Endothelial cell of umbilical vein (primary cell): ENCODE results near the gene DLGAP1. TPM values are rescaled to one million over a fixed set of nuclear protein-coding genes. Genes with fewer than 3 reads are reported as not detected.

Source experiments
- BruUV-seq: library from RNA; stranded (reverse); fragments of 400-500 nt; replicated peaks from 2 replicates; lab custom pipeline; 2021; lab: Mats Ljungman, UMichigan
- CTCF ChIA-PET: fragments of 300-600, 350-600 bp; sonication (Branson Sonifier 250); formaldehyde crosslinking; loops from one replicate; lab custom pipeline; 2021; ENCODE audit warnings: antibody characterized with exemption, inconsistent platforms; lab: Charles Lee
- POLR2A ChIA-PET: fragments of 300-600, 350-600 bp; sonication (Branson Sonifier 250); formaldehyde crosslinking; loops from one replicate; lab custom pipeline; 2021; ENCODE audit warnings: antibody characterized with exemption, inconsistent platforms; lab: Charles Lee
- DNase-seq: peaks from one replicate; pipeline ENCODE4 v3.0.0-alpha.2; 2011; ENCODE audit warnings: low read depth, low spot score
- FAIRE-seq: peaks from 2 replicates; lab custom pipeline; 2011; peaks lifted over from hg19 to GRCh38; lab: Jason Lieb, UNC
- H2AFZ ChIP-seq: 2 replicates; pipeline ENCODE4 v1.6.0; 2012; ENCODE audit warnings: low read depth, low read length, control low read depth, inconsistent platforms
- H3K27ac ChIP-seq: 2 replicates; pipeline ENCODE4 v1.5.1; 2011; ENCODE audit warnings: low read depth, mild to moderate bottlenecking, control low read depth, low read length, moderate library complexity; ENCODE audit not compliant: insufficient read depth
- H3K27me3 ChIP-seq, 2 experiments: 2 replicates each; pipeline versions ENCODE4 v1.6.0 to v1.6.1; 2011; ENCODE audit warnings: low read length in 2 of 2, mixed read lengths in 1 of 2; ENCODE audit not compliant: control insufficient read depth in 2 of 2, insufficient read depth in 2 of 2
- H3K36me3 ChIP-seq, 2 experiments: 2 replicates in 1 of 2; 3 replicates in 1 of 2; pipeline ENCODE4 v1.5.1; 2011; ENCODE audit warnings: low read length in 2 of 2, mild to moderate bottlenecking in 1 of 2, moderate library complexity in 1 of 2; ENCODE audit not compliant: control insufficient read depth in 2 of 2, insufficient read depth in 2 of 2; ENCODE audit errors: extremely low read depth in 1 of 2
- H3K4me1 ChIP-seq: 3 replicates; pipeline ENCODE4 v1.5.1; 2011; ENCODE audit warnings: mild to moderate bottlenecking, low read length; ENCODE audit not compliant: control insufficient read depth, insufficient read depth; ENCODE audit errors: extremely low read depth
- H3K4me2 ChIP-seq: 2 replicates; pipeline ENCODE4 v1.6.1; 2011; ENCODE audit warnings: low read length, control low read depth, mixed read lengths; ENCODE audit not compliant: insufficient read depth
- H3K4me3 ChIP-seq, 3 experiments: fragments of 200-600 bp in 1 of 3; sonication (generic), shearing (Covaris generic) in 1 of 3; replicated peaks in 1 of 3; 2 replicates each; pipeline ENCODE4 v1.5.1; 2011 to 2016; ENCODE audit warnings: control low read depth in 3 of 3, low read length in 3 of 3, mild to moderate bottlenecking in 2 of 3, inconsistent platforms in 1 of 3, low read depth in 1 of 3, moderate library complexity in 1 of 3; ENCODE audit not compliant: insufficient read depth in 1 of 3
- H3K79me2 ChIP-seq: 2 replicates; pipeline ENCODE4 v1.6.0; 2012; ENCODE audit warnings: low read length, inconsistent platforms; ENCODE audit not compliant: control insufficient read depth, insufficient read depth
- H3K9ac ChIP-seq: replicated peaks from 2 replicates; pipeline ENCODE3; 2011; ENCODE audit warnings: low read length, control low read depth; ENCODE audit not compliant: insufficient read depth; ENCODE audit errors: extremely low read depth
- H3K9me1 ChIP-seq: replicated peaks from 3 replicates; pipeline ENCODE4 v1.6.0; 2011; ENCODE audit warnings: mild to moderate bottlenecking, low read length; ENCODE audit not compliant: control insufficient read depth, insufficient read depth; ENCODE audit errors: extremely low read depth
- H3K9me3 ChIP-seq: replicated peaks from 2 replicates; pipeline ENCODE4 v1.5.1; 2012; ENCODE audit warnings: low read length, inconsistent platforms; ENCODE audit not compliant: control insufficient read depth, insufficient read depth
- H4K20me1 ChIP-seq: replicated peaks from 2 replicates; pipeline ENCODE3; 2011; ENCODE audit warnings: mild to moderate bottlenecking, low read length; ENCODE audit not compliant: control insufficient read depth, insufficient read depth; ENCODE audit errors: extremely low read depth
- CTCF ChIP-seq, 2 donors: IDR thresholded peaks; 1 replicate in 1 of 2; 2 replicates in 1 of 2; pipeline ENCODE4 v1.5.1; 2011; ENCODE audit warnings: low read length in 2 of 2, mild to moderate bottlenecking in 2 of 2, moderate library complexity in 2 of 2, control low read depth in 1 of 2, inconsistent platforms in 1 of 2, low read depth in 1 of 2; ENCODE audit not compliant: insufficient read depth in 1 of 2; ENCODE audit errors: extremely low read depth in 1 of 2
- EZH2 ChIP-seq: IDR thresholded peaks from 2 replicates; pipeline ENCODE4 v1.6.1; 2012; ENCODE audit warnings: borderline replicate concordance, low read depth, mild to moderate bottlenecking, moderate library complexity, low read length, inconsistent platforms; ENCODE audit not compliant: severe bottlenecking
- FOS ChIP-seq: IDR thresholded peaks from 2 replicates; pipeline ENCODE4 v1.6.1; 2011; ENCODE audit warnings: mild to moderate bottlenecking, low read length, moderate library complexity, borderline replicate concordance; ENCODE audit not compliant: insufficient read depth
- GATA2 ChIP-seq: IDR thresholded peaks from 2 replicates; pipeline ENCODE4 v1.7.0; 2011; ENCODE audit warnings: low read depth, mild to moderate bottlenecking, moderate library complexity, mixed read lengths, low read length; ENCODE audit not compliant: insufficient read length, insufficient read depth
- JUN ChIP-seq: IDR thresholded peaks from 2 replicates; pipeline ENCODE4 v1.6.1; 2011; ENCODE audit warnings: borderline replicate concordance, low read depth; ENCODE audit not compliant: insufficient read length, insufficient read depth
- MAX ChIP-seq: IDR thresholded peaks from 2 replicates; pipeline ENCODE4 v1.6.1; 2011; ENCODE audit not compliant: insufficient read depth, insufficient read length
- MYC ChIP-seq: IDR thresholded peaks from one replicate; pipeline ENCODE4 v1.6.1; 2011; ENCODE audit warnings: mild to moderate bottlenecking, low read depth, low read length
- POLR2A ChIP-seq: IDR thresholded peaks from 2 replicates; pipeline ENCODE4 v1.6.1; 2012; ENCODE audit warnings: low read depth, mild to moderate bottlenecking, control low read depth, low read length
- POLR2AphosphoS5 ChIP-seq: IDR thresholded peaks from 2 replicates; pipeline ENCODE4 v1.6.1; 2012; ENCODE audit warnings: low read depth, mild to moderate bottlenecking, control low read depth, low read length, moderate library complexity; ENCODE audit not compliant: insufficient read depth
- dilution Hi-C: fragments of 300-500 bp; cut with MboI; formaldehyde crosslinking; loops from one replicate; pipeline ENCODE4 v1.15.0; 2019; ENCODE audit warnings: low sequenced_read_pairs; ENCODE audit not compliant: extremely low pct_ligation_motif_present
- intact Hi-C: fragments of 100-400 bp; cut with micrococcal nuclease; formaldehyde crosslinking; loops from one replicate; pipeline ENCODE4 v1.10.0; 2022
- polyA plus RNA-seq, 4 experiments: library from polyadenylated mRNA; depleted of rRNA in 3 of 4; stranded (reverse) in 3 of 4; unstranded in 1 of 4; fragments of >200 nt; gene quantifications; 2 replicates each; pipeline versions ENCODE4 v1.2.1 to v1.2.3, GENCODE V29; 2011 to 2012; ENCODE audit warnings: missing spikeins in 1 of 4
- total RNA-seq: library from RNA; stranded (reverse); gene quantifications from 2 replicates; pipeline ENCODE4 v1.2.3, GENCODE V29; 2021

DLGAP1 gene
- total and polyA plus RNA-seq, 2 donors (not counting 3 experiments of a cell fraction or from before 2014, with no cell fraction given), result 0.04 TPM; not detected in 1

GRCh38 chr18:3706279-3707097 is 748.6 kb downstream of the DLGAP1 start:
- intact Hi-C loops (no loop called here), dilution Hi-C loops (no loop called here)
- DNase-seq (no peak), FAIRE-seq (no peak)
- no TSS peak for BruUV-seq
- no peaks in the 10 kb centered on the region for H3K27me3 ChIP-seq
- no peaks in the 10 kb centered on the region for H3K9me3 ChIP-seq
- peaks cover 20% of the 10 kb centered on the region for H3K4me1 ChIP-seq
- POLR2A ChIA-PET, result no interaction called here
- H3K27ac ChIP-seq, result no peak overlapping the region
- H2AFZ ChIP-seq, result no peak overlapping the region
- H3K9ac ChIP-seq, result no peak overlapping the region
- no peaks in the 10 kb centered on the region for H3K9me1 ChIP-seq
- H3K4me2 ChIP-seq, result no peak overlapping the region
- H3K36me3 ChIP-seq, result no peaks in the 10 kb centered on the region
- H3K79me2 ChIP-seq, result no peaks in the 10 kb centered on the region
- TF ChIP-seq GATA2 (no peak), FOS (no peak), EZH2 (no peak), JUN (no peak), POLR2AphosphoS5 (no peak), MAX (no peak), POLR2A (no peak), MYC (no peak), CTCF (IDR thresholded peaks at IDR 0.05; ENCODE audit: extremely low read depth in 1 of 2, insufficient read depth in 1 of 2, low read depth in 1 of 2, low read length in 2 of 2) (no peak)
- no peaks in the 10 kb centered on the region for H4K20me1 ChIP-seq
- H3K4me3 ChIP-seq, result no peak overlapping the region
- CTCF ChIA-PET, result interaction anchor here (1.0 to 6.3 kb wide), 5 partner anchors 9 to 292 kb away, joined by 3 to 186 read pairs (median 5); no protein-coding TSS in a partner anchor
